Duodenal mucosa (tissue), 2 donors: ENCODE results near the gene PSME2.

ENCODE experiments used
- H3K27ac ChIP-seq: one replicate; pipeline ENCODE4 v1.7.0; 2013; ENCODE audit warnings: low read depth, low read length
- H3K27me3 ChIP-seq, 2 donors: one replicate each; pipeline ENCODE4 v1.7.0; 2013; ENCODE audit warnings: low read length in 2 of 2, control low read depth in 1 of 2; ENCODE audit not compliant: insufficient read depth in 2 of 2, control insufficient read depth in 1 of 2
- H3K36me3 ChIP-seq, 2 donors: one replicate each; pipeline ENCODE4 v1.7.0; 2013; ENCODE audit warnings: low read length in 2 of 2, control low read depth in 1 of 2; ENCODE audit not compliant: insufficient read depth in 2 of 2, control insufficient read depth in 1 of 2
- H3K4me1 ChIP-seq, 2 donors: one replicate each; pipeline ENCODE4 v1.7.0; 2013; ENCODE audit warnings: low read length in 2 of 2, control low read depth in 1 of 2; ENCODE audit not compliant: insufficient read depth in 2 of 2, control insufficient read depth in 1 of 2
- H3K4me3 ChIP-seq, 2 donors: one replicate each; pipeline ENCODE4 v1.7.0; 2013; ENCODE audit warnings: low read length in 2 of 2, low read depth in 1 of 2
- H3K9ac ChIP-seq, 2 donors: one replicate each; pipeline ENCODE4 v1.7.0; 2013; ENCODE audit warnings: low read length in 2 of 2, low read depth in 1 of 2
- H3K9me3 ChIP-seq, 2 donors: one replicate each; pipeline ENCODE4 v1.7.0; 2013; ENCODE audit warnings: low read length in 2 of 2, control low read depth in 1 of 2; ENCODE audit not compliant: control insufficient read depth in 1 of 2

The PSME2 gene

DNA sequence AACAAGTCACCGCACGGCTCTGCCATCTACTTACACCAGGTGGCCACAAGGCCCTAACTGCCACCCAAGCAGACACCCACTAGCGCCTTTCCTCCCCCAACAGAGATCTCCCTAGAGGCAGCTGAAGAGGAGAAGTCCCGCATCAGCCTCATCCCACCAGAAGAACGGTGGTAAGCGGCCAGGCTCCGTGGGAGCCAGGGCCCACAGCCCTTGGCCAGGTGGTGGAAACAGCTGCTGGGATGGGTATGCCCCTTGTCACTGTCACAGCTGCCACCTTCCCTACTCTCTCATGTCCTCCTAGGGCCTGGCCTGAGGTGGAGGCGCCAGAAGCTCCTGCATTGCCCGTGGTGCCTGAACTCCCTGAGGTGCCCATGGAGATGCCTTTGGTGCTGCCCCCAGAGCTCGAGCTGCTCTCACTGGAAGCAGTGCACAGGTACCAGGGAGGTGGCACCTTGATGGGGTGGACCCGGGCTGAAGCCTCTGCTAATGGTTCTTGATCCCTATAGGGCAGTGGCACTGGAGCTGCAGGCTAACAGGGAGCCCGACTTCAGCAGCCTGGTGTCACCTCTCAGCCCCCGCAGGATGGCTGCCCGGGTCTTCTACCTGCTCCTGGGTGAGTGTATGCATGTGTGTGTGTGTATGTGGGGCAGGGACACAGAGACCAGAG, 33.0 kb upstream of the PSME2 start:
- Histone ChIP-seq H3K27me3 (no peaks in the 10 kb centered on the region), H3K27ac (peak overlapping the region; percentile 36), H3K4me3 (no peak overlapping the region), H3K9me3 (no peaks in the 10 kb centered on the region), H3K36me3 (peaks cover 43 to 87% of the 10 kb centered on the region in 2 donors), H3K9ac (peak overlapping the region in 1 of 2 donors; percentile 17), H3K4me1 (no peaks in the 10 kb centered on the region)

DNA sequence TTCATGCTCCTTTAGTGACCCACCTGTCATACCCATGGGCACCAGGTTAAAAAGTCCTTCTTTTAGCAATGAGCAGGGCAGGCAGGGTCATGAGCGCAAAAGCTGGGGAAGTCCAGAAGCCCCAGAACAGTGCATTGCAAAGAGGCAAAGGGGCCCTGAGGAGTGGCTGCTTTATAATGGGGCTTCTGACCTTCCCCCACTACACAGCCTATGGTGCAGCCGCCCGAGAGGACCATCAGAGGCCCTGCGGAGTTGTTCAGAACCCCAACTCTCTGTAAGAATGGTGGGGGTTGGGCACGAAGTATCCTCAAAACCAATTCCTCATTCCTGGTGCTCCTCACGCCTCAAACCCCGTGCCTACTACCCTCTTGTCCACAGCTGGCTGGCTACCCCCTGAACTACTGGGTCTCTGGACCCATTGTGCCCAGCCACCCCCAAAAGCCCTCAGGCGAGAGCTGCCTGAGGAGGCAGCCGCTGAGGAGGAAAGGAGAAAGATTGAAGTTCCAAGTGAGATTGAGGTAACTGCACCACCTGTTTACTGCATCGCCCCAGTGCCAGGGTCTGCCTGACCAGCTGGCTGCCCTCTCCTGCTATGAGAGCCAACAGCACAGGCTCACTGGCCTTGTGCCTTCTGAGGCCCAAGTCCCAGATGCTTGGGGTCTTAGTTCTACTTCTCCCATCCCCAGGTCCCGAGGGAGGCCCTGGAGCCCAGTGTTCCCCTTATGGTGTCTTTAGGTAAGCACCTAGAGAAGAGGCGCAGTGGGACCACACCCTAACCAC, 32.2 kb upstream of the PSME2 start:
- H3K4me1 ChIP-seq = no peaks in the 10 kb centered on the region
- no peak overlapping the region for H3K27ac ChIP-seq
- H3K36me3 ChIP-seq = peaks cover 41 to 81% of the 10 kb centered on the region in 2 donors
- no peaks in the 10 kb centered on the region for H3K9me3 ChIP-seq
- H3K4me3 ChIP-seq = no peak overlapping the region
- H3K9ac ChIP-seq = no peak overlapping the region
- H3K27me3 ChIP-seq = no peaks in the 10 kb centered on the region

DNA sequence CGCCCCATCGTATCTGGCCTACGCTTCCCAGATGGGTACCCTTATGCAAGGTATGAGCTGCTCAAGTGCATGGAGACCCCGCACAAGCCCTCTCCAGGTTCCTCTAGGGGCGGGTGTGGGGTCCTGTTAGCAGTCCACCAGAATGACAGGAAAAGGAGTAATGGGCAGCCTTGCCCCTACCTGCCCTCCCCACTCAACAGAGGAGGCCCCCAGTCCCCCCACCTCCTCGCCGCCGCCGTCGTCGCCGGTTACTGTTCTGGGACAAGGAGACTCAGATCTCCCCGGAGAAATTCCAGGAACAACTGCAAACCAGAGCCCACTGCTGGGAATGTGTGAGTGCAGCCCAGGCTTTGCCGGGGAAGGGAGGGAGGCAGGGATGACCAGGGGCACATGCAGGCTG, 31.5 kb upstream of the PSME2 start:
- peaks cover 43 to 80% of the 10 kb centered on the region in 2 donors for H3K36me3 ChIP-seq
- H3K9me3 ChIP-seq = no peaks in the 10 kb centered on the region
- no peak overlapping the region for H3K9ac ChIP-seq
- H3K4me3 ChIP-seq = no peak overlapping the region
- no peaks in the 10 kb centered on the region for H3K27me3 ChIP-seq
- H3K27ac ChIP-seq = no peak overlapping the region
- H3K4me1 ChIP-seq = no peaks in the 10 kb centered on the region

- Histone ChIP-seq H3K27ac (no peak overlapping the region), H3K4me1 (no peaks in the 10 kb centered on the region), H3K9ac (no peak overlapping the region), H3K27me3 (no peaks in the 10 kb centered on the region), H3K36me3 (peaks cover 41 to 80% of the 10 kb centered on the region in 2 donors), H3K4me3 (no peak overlapping the region), H3K9me3 (no peaks in the 10 kb centered on the region)
Observed at GRCh38 chr14:24177041-24177825, 30.8 kb upstream of the PSME2 start.

- no peak overlapping the region for H3K27ac ChIP-seq
- no peak overlapping the region for H3K4me3 ChIP-seq
Observed at GRCh38 chr14:24176599-24176998, 30.2 kb upstream of the PSME2 start.

GRCh38 chr14:24172871-24173281, 26.5 kb upstream of the PSME2 start:
- Histone ChIP-seq H3K9me3 (no peaks in the 10 kb centered on the region), H3K27me3 (no peaks in the 10 kb centered on the region), H3K27ac (no peak overlapping the region), H3K9ac (peak overlapping the region in 1 of 2 donors; percentile 16), H3K4me3 (peak overlapping the region in 1 of 2 donors; percentile 57), H3K4me1 (no peaks in the 10 kb centered on the region), H3K36me3 (peaks cover 29 to 46% of the 10 kb centered on the region in 2 donors)

More at GRCh38 chr14:24176599-24176998, 30.2 kb upstream of the PSME2 start:
- H3K27me3 ChIP-seq = no peaks in the 10 kb centered on the region
- H3K4me1 ChIP-seq = no peaks in the 10 kb centered on the region
- no peaks in the 10 kb centered on the region for H3K9me3 ChIP-seq
- H3K36me3 ChIP-seq = peaks cover 36 to 76% of the 10 kb centered on the region in 2 donors
- no peak overlapping the region for H3K9ac ChIP-seq

GRCh38 chr14:24172261-24172860, 26.0 kb upstream of the PSME2 start:
- Histone ChIP-seq H3K36me3 (peaks cover 30 to 46% of the 10 kb centered on the region in 2 donors), H3K27me3 (no peaks in the 10 kb centered on the region), H3K9ac (peak overlapping the region in 1 of 2 donors; percentile 16), H3K4me3 (peak overlapping the region; percentile 0 to 57), H3K27ac (no peak overlapping the region), H3K9me3 (no peaks in the 10 kb centered on the region), H3K4me1 (no peaks in the 10 kb centered on the region)

DNA sequence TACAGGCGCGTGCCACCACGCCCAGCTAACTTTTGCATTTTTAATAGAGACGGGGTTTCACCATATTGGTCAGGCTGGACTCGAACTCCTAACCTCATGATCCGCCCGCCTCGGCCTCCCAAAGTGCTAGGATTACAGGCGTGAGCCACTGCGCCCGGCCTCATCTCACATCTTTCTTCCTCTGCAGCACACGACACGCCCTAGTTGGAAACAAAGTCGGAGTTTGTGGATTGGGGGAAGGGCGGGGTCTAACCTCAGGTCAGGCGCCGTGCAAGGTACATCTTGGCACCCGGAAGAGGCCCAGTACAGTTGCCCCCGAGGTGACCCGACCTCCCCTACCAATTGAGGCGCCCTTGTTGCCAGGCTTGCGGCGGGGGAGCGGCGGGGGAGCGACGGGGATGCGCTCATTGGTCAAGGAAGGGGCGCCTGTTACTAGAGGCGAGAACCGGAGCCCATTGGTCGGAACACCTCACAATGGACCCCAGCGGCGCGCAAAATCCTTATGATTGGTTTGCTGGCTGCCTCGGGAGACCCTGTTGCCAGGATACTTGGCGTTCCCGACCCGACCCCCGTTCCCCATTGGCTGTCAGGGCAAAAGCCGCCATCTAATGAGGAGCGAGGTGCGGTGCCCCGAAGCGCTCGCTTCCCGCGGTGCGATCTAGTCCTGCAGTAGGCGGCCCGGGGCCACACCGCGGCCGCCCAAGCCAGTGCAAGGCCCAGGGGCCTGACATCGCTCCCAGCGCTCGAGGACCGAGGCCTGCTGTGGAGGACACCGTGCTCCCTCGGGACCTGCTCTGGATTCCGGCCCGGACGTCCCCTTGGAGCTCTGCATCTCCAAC, 25.2 kb upstream of the PSME2 start, which contains the start of gene REC8:
Gene REC8, plus strand, starts transcription at position 659 of the 839 bp plus-strand sequence. CDS start 473 bp downstream, outside the sequence.
- peak within 1 kb of the TSS in 1 of 2 donors; percentile 16 for H3K9ac ChIP-seq
- H3K36me3 ChIP-seq = peaks cover 27 to 44% of the 10 kb centered on the region in 2 donors
- H3K9me3 ChIP-seq = no peaks in the 10 kb centered on the region
- no peaks in the 10 kb centered on the region for H3K27me3 ChIP-seq
- peak within 1 kb of the TSS; percentile 10 for H3K27ac ChIP-seq
- no peaks in the 10 kb centered on the region for H3K4me1 ChIP-seq
- peak within 1 kb of the TSS; percentile 0 to 57 for H3K4me3 ChIP-seq

- no peaks in the 10 kb centered on the region for H3K9me3 ChIP-seq
- H3K36me3 ChIP-seq = peaks cover 52 to 62% of the 10 kb centered on the region in 2 donors
- H3K27me3 ChIP-seq = no peaks in the 10 kb centered on the region
- no peak overlapping the region for H3K27ac ChIP-seq
- H3K4me3 ChIP-seq = no peak overlapping the region
- H3K9ac ChIP-seq = no peak overlapping the region
- peaks cover 8 to 16% of the 10 kb centered on the region in 2 donors for H3K4me1 ChIP-seq
Observed at GRCh38 chr14:24167469-24168114, 21.2 kb upstream of the PSME2 start.
